AG08396 (cell line): Measurements from ENCODE around the gene KRT20.
A peak's percentile ranks its signal among the peaks of the same experiment; 100 is the strongest.
"Not testable (repeated sequence)": the region's sequence is repeated elsewhere in the genome, so short reads cannot be mapped to it uniquely, and the experiment has no call there.

ENCODE experiments used
- DNase-seq: peaks from one replicate; pipeline ENCODE4 v3.0.0; 2012; ENCODE audit warnings: low spot score, mixed read lengths

KRT20 gene

GRCh38 chr17:40896916-40897455 is 11.9 kb upstream of the KRT20 start:
- DNase-seq = no peak

GRCh38 chr17:40895106-40895730 is 10.2 kb upstream of the KRT20 start:
- DNase-seq = no peak

- DNase-seq = no peak
These were observed 3.2 kb upstream of the KRT20 start for GRCh38 chr17:40888196-40888720.

DNA sequence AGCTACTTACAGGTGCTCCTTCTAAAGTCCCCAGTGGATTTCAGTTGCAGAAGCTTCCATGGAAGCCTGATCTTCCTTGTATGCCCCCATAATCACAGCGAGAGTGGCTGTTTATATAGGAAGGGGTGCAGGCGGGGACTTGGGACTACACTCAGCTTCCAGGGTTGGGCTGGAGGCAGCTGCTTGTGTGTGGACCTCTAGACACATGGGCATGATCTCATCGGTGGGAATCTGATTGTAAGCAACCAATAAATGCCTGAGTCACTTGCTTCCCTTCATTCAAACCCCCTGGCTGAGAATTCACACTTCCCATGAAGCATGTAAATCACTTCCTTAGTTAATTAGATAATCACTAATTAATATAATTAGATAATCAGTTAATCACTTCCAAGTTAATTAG is 1.0 kb upstream of the KRT20 start:
- DNase-seq = no peak

DNA sequence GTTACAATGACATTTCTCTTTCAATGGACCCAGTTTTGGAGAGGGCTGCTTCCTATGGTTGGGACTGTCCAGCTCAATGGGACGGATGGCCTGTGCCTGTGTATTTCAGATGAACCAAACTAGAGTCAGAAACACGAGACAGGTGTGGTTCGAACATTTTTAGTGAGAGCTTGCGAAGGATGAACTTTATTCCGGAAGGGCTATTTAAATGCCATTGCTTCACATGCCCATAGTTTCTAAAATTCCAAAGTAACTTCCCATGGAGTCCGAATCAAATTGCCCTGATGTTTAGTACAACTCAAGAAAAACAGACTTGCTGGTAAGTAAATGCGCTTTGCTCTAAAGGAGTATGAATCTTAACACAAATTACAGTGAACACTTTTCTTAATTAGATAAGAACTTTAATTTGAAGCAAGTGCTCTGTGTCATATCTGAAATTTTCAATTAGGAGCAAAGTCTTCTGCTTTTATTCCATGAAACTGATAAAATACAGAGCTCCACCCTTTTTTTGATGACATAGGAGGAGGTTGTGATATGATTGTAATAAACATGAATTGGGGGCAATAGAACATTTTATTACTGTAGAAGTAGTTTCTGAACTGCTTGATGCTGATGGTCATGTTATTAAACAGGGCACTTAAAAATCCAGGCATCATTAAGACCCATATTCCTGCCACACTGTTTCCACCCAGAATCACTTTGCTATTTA is 1.3 kb downstream of the KRT20 start:
- DNase-seq = no peak

- DNase-seq = no peak
These were observed 2.0 kb downstream of the KRT20 start for GRCh38 chr17:40883031-40883430.

GRCh38 chr17:40879026-40879425 is 6.0 kb downstream of the KRT20 start:
- DNase-seq = no peak

DNA sequence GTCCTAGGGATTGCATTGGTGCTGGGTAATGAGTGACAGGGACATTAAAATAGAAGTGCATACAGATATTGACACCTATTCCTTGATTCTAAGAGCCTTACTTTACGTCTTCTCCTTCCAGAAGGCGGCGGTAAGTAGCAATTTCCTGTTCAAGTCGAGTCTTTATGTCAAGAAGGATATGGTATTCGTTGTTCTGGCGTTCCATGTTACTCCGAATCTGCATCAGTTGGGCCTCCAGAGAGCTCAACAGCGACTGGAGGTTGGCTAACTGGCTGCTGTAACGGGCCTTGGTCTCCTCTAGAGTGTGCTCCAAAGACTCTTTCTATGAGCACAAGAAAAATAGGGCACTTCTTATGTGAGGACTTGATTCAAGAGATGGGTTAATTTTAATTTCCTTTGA is 7.0 kb downstream of the KRT20 start:
- DNase-seq = no peak

DNA sequence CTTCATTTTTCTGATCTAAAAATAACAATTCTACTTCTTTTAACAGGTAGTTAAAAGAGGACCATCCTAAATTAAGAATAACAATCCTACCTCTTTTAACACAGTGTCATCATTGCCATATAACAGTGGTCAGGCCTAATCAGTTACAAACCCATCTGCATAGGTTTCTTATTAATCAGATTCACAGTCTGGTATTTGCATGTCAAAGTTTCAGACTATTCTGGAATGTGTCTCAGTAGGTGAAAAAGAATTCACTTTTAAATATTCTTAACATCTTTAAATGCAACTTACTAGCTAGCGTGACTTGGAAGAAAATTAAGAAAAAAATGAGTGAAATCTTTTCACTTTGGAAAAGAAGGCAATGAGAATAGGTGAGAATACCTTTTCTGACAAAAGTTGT is 11.2 kb downstream of the KRT20 start:
- no peak for DNase-seq

GRCh38 chr17:40873255-40873654 is 11.8 kb downstream of the KRT20 start:
- no peak for DNase-seq

DNA sequence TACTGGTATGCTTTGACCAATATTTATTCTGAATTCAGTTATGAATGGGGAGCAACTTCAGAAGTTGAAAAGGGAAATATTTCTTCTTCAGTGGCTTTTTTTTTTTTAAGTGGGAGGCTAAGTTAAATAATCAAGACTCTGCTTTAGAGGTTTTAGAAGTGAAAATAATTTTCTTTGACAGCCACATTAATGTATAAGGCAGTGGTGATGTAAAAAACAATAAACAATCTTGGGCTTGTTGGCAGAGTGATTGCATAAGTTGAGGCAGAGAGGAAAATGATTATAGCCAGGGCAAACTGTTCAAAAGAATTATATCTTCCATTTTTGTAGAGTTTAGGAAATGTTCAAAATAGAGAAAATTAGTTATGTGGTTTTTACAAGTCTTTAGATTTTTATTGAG is 12.6 kb downstream of the KRT20 start:
- no peak for DNase-seq

DNA sequence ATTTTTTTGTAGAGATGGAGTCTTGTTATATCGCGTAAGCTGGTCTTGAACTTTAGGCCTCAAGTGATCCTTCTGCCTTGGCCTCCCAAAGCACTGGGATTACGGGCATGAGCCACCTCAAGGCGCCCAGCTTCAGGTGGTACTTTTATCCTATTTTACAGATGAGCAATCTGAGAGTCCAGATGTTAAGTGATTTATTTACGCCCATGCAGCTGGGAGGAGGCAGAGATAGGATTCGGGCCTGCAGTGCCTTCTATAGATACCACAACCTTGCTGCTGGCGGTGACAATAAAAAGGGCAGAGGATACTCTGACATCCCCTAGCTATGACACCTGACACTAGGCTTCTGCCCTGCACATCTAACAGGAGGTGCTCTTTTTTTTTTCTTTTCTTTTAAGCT is 13.7 kb downstream of the KRT20 start:
- no peak for DNase-seq

DNA sequence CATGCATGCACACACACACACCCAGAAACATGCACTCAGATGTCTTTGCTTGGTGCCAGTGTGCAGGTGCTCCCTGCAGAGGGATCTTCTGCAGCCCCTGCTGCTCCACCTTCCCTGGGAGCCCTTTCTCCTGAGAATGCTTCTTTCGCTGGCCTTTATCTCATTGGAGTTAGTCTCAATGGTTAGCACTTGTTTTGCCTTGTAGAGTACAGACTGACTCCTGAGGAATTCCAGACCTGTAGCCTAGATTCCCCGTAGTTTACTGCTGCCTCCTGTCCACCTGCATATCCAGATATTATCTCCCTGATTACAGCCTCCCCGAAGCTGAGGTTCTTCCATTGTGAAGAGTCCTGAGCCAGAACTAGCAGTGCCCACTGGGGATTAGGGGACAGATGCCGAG is 14.9 kb downstream of the KRT20 start:
- no peak for DNase-seq

- DNase-seq = no peak
These were observed 18.2 kb downstream of the KRT20 start, which contains the start of gene KRT12 for GRCh38 chr17:40866838-40867237. Gene KRT12 (minus strand): TSS chr17:40867223. CDS start chr17:40867186, 37 bp downstream.

- no peak for DNase-seq
These were observed 20.2 kb downstream of the KRT20 start for GRCh38 chr17:40864661-40865390.

- DNase-seq = peak; percentile 38
These were observed 21.9 kb downstream of the KRT20 start for GRCh38 chr17:40862985-40863733.

- no peak for DNase-seq
These were observed 25.5 kb downstream of the KRT20 start for GRCh38 chr17:40859536-40859935.

GRCh38 chr17:40858667-40859066 is 26.4 kb downstream of the KRT20 start:
- not testable (repeated sequence) for DNase-seq

GRCh38 chr17:40857535-40857934 is 27.5 kb downstream of the KRT20 start:
- DNase-seq = no peak

DNA sequence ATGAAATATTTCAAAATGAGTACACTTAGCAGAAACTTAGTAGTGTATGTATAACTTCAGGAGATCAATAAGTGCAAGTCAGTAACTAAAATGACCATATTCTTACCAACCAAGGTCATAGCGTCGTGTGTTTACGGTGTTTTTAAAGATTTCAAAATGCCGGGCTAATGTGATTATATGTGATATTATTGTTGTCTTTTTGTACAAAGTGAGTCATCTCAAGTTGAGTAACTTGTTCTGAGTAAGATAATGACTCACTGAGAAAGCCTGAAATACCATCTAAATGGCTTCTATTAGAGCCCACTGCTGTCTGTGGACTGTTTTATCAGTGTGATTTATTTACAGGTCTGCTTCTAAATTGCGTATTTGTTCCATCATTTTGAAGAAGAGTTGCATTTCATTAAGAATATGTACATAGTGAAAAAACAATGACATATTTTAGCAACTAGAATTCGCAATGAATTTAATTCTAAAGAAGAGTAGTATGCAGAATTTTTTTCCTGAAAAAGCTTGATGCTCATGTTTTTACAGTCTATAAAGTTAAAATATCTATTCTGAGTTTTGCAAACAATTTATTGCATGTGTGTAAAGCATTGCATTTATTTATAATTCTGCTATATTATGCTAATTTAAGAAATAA is 30.7 kb downstream of the KRT20 start:
- DNase-seq = peak; percentile 46

DNA sequence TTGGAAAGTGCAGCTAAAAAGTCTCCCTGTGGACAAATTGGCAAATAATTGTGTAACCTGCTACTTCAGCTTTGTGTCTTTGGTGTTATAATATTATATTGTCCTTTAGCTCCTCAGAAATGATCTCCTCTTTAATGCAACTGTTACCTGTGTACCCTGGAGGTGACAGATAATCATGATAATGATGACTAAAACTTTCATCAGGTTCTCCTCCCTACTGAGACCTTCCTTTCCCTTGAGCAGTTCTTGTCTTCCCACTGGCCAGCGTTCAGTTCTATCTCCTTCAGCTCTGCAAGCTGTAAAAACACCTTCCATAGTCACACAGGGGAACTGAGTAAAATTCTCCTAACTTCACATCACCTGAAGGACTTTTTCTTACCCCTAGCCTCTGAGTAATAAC is 32.7 kb downstream of the KRT20 start:
- no peak for DNase-seq
